Liver (tissue), 9 donors: Measurements from ENCODE around the gene AP5Z1. TPM values are rescaled to one million over a fixed set of nuclear protein-coding genes. Genes with fewer than 3 reads are reported as not detected.

ENCODE experiments used
- DNase-seq: peaks from one replicate; pipeline ENCODE4 v3.0.0-alpha.2; 2017; ENCODE audit warnings: low spot score
- H3K27ac ChIP-seq, 2 donors: one replicate each; pipeline ENCODE4 v1.7.0; 2013; ENCODE audit warnings: inconsistent platforms in 2 of 2, low read length in 2 of 2, control low read depth in 1 of 2, low read depth in 1 of 2, mild to moderate bottlenecking in 1 of 2
- H3K27me3 ChIP-seq, 4 donors: one replicate each; pipeline versions ENCODE4 v1.6.1 to v1.7.0; 2013; ENCODE audit warnings: low read length in 3 of 4, inconsistent platforms in 1 of 4, mild to moderate bottlenecking in 1 of 4, moderate library complexity in 1 of 4; ENCODE audit not compliant: control insufficient read depth in 4 of 4, insufficient read depth in 4 of 4
- H3K36me3 ChIP-seq, 4 donors: one replicate each; pipeline versions ENCODE4 v1.6.1 to v1.7.0; 2013; ENCODE audit warnings: low read length in 3 of 4, mild to moderate bottlenecking in 3 of 4, low read depth in 1 of 4, moderate library complexity in 1 of 4; ENCODE audit not compliant: control insufficient read depth in 4 of 4, insufficient read depth in 3 of 4
- H3K4me1 ChIP-seq, 4 donors: one replicate each; pipeline versions ENCODE4 v1.6.1 to v1.7.0; 2013; ENCODE audit warnings: low read length in 3 of 4, mild to moderate bottlenecking in 3 of 4, moderate library complexity in 1 of 4; ENCODE audit not compliant: control insufficient read depth in 4 of 4, insufficient read depth in 4 of 4
- H3K4me3 ChIP-seq, 3 donors: one replicate each; pipeline versions ENCODE4 v1.6.1 to v1.7.0; 2013; ENCODE audit warnings: low read length in 3 of 3, control low read depth in 1 of 3, low read depth in 1 of 3, mild to moderate bottlenecking in 1 of 3
- H3K9ac ChIP-seq, 2 donors: one replicate each; pipeline ENCODE4 v1.7.0; 2013; ENCODE audit warnings: low read length in 2 of 2, mild to moderate bottlenecking in 2 of 2, moderate library complexity in 2 of 2, control low read depth in 1 of 2, low read depth in 1 of 2
- H3K9me3 ChIP-seq, 4 donors: one replicate each; pipeline versions ENCODE4 v1.6.1 to v1.7.0; 2013; ENCODE audit warnings: low read length in 3 of 4; ENCODE audit not compliant: control insufficient read depth in 4 of 4
- ATF3 ChIP-seq: IDR thresholded peaks from 2 replicates; pipeline ENCODE4 v1.6.1; 2016; ENCODE audit warnings: antibody characterized with exemption
- CTCF ChIP-seq: fragments of 150-350 bp; IDR thresholded peaks from 2 replicates; pipeline ENCODE4 v1.5.1; 2017; ENCODE audit warnings: improper control_type of control experiment, low read depth, low read length; ENCODE audit not compliant: missing input control
- EGR1 ChIP-seq, 2 donors: IDR thresholded peaks; 2 replicates each; pipeline ENCODE4 v1.6.1; 2016 to 2018; ENCODE audit warnings: antibody characterized with exemption in 2 of 2, low read depth in 2 of 2
- FOXA1 ChIP-seq: IDR thresholded peaks from 2 replicates; pipeline ENCODE4 v1.6.1; 2016; ENCODE audit warnings: antibody characterized with exemption
- FOXA2 ChIP-seq: IDR thresholded peaks from 2 replicates; pipeline ENCODE4 v1.6.1; 2016; ENCODE audit warnings: antibody characterized with exemption
- GABPA ChIP-seq, 2 donors: IDR thresholded peaks in 1 of 2; conservative IDR thresholded peaks in 1 of 2; 2 replicates each; pipeline ENCODE4 v1.6.1; 2016; ENCODE audit warnings: antibody characterized with exemption in 2 of 2, mild to moderate bottlenecking in 1 of 2, moderate library complexity in 1 of 2
- HNF4A ChIP-seq, 2 donors: conservative IDR thresholded peaks; 2 replicates each; pipeline ENCODE4 v1.6.1; 2016; ENCODE audit warnings: antibody characterized with exemption in 2 of 2, mild to moderate bottlenecking in 2 of 2
- HNF4G ChIP-seq: IDR thresholded peaks from 2 replicates; pipeline ENCODE4 v1.6.1; 2016; ENCODE audit warnings: antibody characterized with exemption
- JUND ChIP-seq, 2 donors: IDR thresholded peaks; 2 replicates each; pipeline ENCODE4 v1.6.1; 2016; ENCODE audit warnings: antibody characterized with exemption in 2 of 2
- MAX ChIP-seq: IDR thresholded peaks from 2 replicates; pipeline ENCODE4 v1.6.1; 2016; ENCODE audit warnings: antibody characterized with exemption
- NR2F2 ChIP-seq: IDR thresholded peaks from 2 replicates; pipeline ENCODE4 v1.6.1; 2016; ENCODE audit warnings: antibody characterized with exemption
- RAD21 ChIP-seq, 2 donors: IDR thresholded peaks; 2 replicates each; pipeline ENCODE4 v1.6.1; 2016; ENCODE audit warnings: antibody characterized with exemption in 2 of 2, mild to moderate bottlenecking in 2 of 2
- REST ChIP-seq: IDR thresholded peaks from 2 replicates; pipeline ENCODE4 v1.6.1; 2016; ENCODE audit warnings: antibody characterized with exemption, mild to moderate bottlenecking
- RXRA ChIP-seq, 2 donors: IDR thresholded peaks; 2 replicates each; pipeline ENCODE4 v1.6.1; 2017 to 2018; ENCODE audit warnings: antibody characterized with exemption in 2 of 2, mild to moderate bottlenecking in 1 of 2
- SP1 ChIP-seq: IDR thresholded peaks from 2 replicates; pipeline ENCODE4 v1.6.1; 2018; ENCODE audit warnings: antibody characterized with exemption, mild to moderate bottlenecking
- TAF1 ChIP-seq: conservative IDR thresholded peaks from 2 replicates; pipeline ENCODE4 v1.6.1; 2016; ENCODE audit warnings: antibody characterized with exemption, mild to moderate bottlenecking
- YY1 ChIP-seq: IDR thresholded peaks from 2 replicates; pipeline ENCODE4 v1.6.1; 2016; ENCODE audit warnings: antibody characterized with exemption, mild to moderate bottlenecking
- ZBTB33 ChIP-seq: IDR thresholded peaks from 2 replicates; pipeline ENCODE4 v1.6.1; 2016; ENCODE audit warnings: antibody characterized with exemption
- WGBS: extraction: QIAGEN DNeasy Blood & Tissue Kit; methylation state at CpG from one replicate; pipeline ENCODE4 v1.1.7; 2013; 5-methylcytosine and 5-hydroxymethylcytosine counted together
- polyA plus RNA-seq, 2 donors: library from polyadenylated mRNA; stranded (reverse) in 1 of 2; unstranded in 1 of 2; fragments of 200-250 nt in 1 of 2; fragments of >200 nt in 1 of 2; fragmentation: Nextera tagmentation in 1 of 2; extraction: Ambion mirVana in 1 of 2; gene quantifications; one replicate each; pipeline versions ENCODE4 v1.2.1 to v1.2.3, GENCODE V29; 2013 to 2015
- total RNA-seq, 2 donors: library from RNA; depleted of rRNA; stranded (reverse); fragments of >200 nt; gene quantifications; one replicate each; pipeline ENCODE4 v1.2.3, GENCODE V29; 2014
- donor health status: healthy.
- donor health status: healthy.
- donor health status: healthy.
- donor health status: healthy.
- donor health status: healthy.

The AP5Z1 gene
- total and polyA plus RNA-seq, 4 donors, result 10.2 to 16.0 (median 14.2) TPM

- DNase-seq, result no peak
- Histone ChIP-seq H3K27me3 (no peaks in the 10 kb centered on the region), H3K36me3 (peaks cover 0 to 14% (median 3%) of the 10 kb centered on the region in 4 donors), H3K4me3 (no peak overlapping the region), H3K9me3 (no peaks in the 10 kb centered on the region), H3K4me1 (peaks cover 3 to 16% (median 9%) of the 10 kb centered on the region in 4 donors), H3K9ac (no peak overlapping the region), H3K27ac (no peak overlapping the region)
- 93% methylated on average over 15 of the region's 15 CpGs for WGBS
- TF ChIP-seq RAD21 (IDR thresholded peaks at IDR 0.05) (no peak), EGR1 (IDR thresholded peaks at IDR 0.05; ENCODE audit: low read depth in 2 of 2) (no peak), CTCF (no peak), MAX (no peak), ATF3 (no peak), TAF1 (no peak), NR2F2 (no peak), YY1 (no peak), GABPA (IDR thresholded peaks at IDR 0.05 in 1 of 2, conservative IDR thresholded peaks at IDR 0.05 in 1 of 2) (no peak), HNF4G (no peak), FOXA2 (no peak), HNF4A (conservative IDR thresholded peaks at IDR 0.05) (no peak), SP1 (no peak), REST (no peak), JUND (IDR thresholded peaks at IDR 0.05) (no peak), ZBTB33 (no peak), FOXA1 (no peak), RXRA (IDR thresholded peaks at IDR 0.05) (no peak)
These were observed 25.6 kb upstream of the AP5Z1 start for GRCh38 chr7:4749798-4750197.
